SKM-1 treated with dmso at 0.1 percent for 144 hours (cell line): ENCODE results near the gene RNF169.

Experiments used
- DNase-seq: peaks from one replicate; lab custom pipeline; 2025; ENCODE audit not compliant: unreplicated experiment; lab: John Stamatoyannopoulos, UW

The RNF169 gene

GRCh38 chr11:74863410-74863809 lies 114.8 kb downstream of the RNF169 start:
- DNase-seq = no peak

- DNase-seq = no peak
Observed at GRCh38 chr11:74866557-74866956, 117.9 kb downstream of the RNF169 start.

- peak; percentile 34 for DNase-seq
Observed at GRCh38 chr11:74870485-74870884, 121.8 kb downstream of the RNF169 start.

- no peak for DNase-seq
Observed at GRCh38 chr11:74871037-74871436, 122.4 kb downstream of the RNF169 start.

- DNase-seq = no peak
Observed at GRCh38 chr11:74877132-74877531, 128.5 kb downstream of the RNF169 start.
